GM18907 (cell line): ENCODE results near the gene TBX10.
"Not testable (repeated sequence)": the region's sequence is repeated elsewhere in the genome, so short reads cannot be mapped to it uniquely, and the experiment has no call there.

Experiments used
- ATAC-seq: cut with Tn5 transposase; IDR thresholded peaks from one replicate; pipeline ENCODE4 v1.9.1; 2021; ENCODE audit warnings: mild to moderate bottlenecking, moderate library complexity; ENCODE audit not compliant: unreplicated experiment

Gene TBX10

DNA sequence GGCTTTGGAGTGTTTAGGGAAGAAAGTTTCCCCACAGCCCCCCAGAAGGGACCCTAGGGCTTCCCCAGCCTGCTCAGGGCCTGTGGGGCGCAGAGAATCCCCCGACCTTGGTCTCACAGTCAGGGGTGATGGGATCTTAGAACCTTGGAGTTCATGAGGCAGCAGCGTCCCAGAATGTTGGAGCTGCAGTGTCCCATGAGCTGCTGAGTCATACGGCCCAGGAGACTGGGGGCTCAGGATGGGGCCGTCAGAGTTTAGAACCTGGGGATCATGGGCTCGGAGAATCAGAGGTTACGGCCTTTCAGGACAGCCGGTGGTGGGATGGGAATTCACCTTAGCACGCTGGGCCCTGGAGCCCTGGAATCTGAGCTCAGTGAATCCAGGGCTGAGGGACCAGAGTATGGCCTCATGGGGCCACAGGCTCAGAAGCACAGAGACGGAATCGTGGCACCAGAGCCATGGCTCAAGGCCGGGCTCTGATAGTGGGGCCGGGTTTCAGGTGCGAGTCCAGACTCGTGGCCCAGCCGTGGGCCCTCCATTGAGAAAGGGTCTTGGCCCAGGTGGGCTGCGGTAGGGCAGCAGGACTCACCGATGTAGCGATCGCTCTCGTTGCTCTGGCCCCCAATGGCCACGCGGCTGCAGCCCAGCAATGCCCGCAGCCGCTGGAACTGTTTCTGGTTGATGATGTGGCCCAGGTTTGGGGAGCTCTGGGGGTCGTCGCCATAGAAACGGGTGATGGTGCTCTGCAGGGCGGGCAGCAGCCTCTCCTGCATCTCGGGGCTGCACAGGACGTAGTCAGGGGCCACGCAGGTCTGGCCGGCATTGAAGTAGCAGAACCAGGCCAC, 25.4 kb upstream of the TBX10 start:
- no peak for ATAC-seq

DNA sequence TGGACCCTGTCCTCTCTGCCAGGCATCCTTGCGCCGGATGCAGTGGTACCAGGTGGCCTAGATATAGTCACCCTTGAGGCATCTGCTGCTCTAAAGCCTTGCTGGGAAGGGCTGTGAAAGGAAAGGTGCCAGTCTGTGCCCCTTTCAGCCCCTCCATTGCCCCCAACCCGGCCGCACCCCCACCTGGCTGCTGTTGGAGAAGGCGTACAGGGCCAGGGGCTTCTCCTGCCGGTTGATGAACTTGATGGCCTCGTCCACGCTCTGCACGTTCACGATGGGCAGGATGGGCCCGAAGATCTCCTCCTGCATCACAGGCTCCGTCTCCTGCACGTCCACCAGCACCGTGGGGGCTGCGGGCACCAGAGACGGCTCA, 24.6 kb upstream of the TBX10 start:
- ATAC-seq: no peak

DNA sequence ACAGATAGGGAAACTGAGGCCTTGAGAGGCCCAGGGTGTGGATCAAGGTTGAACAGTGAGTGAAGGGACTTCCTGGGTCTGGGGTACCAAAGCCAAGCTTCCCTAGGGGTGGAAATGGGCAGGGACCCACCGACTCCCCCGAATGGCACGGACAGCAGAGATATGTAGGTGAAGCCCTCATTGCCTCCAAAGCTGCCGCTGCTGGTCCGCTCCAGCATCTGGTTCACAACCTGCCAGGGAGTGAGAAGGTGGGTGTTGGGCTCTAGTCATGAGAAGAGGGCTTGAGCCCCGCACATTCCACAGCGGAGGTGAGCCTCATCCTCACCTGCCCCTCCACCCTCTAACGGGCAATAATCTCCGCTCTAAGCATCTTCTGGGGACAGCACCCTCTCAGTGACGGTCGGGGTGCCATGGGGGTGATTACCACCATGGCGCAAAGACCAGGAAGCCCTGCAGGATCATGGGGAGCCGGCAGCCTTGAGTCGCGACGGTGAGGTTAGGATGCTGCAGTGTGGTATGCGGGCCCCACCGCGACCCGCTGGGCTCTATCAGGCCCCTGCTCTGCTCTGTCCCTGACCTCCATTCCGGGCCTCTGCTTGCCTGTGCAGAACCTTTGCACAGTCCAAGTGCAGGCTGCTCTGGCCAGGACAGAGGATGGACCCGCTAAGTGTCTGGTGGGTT, 24.1 kb upstream of the TBX10 start:
- no peak for ATAC-seq

DNA sequence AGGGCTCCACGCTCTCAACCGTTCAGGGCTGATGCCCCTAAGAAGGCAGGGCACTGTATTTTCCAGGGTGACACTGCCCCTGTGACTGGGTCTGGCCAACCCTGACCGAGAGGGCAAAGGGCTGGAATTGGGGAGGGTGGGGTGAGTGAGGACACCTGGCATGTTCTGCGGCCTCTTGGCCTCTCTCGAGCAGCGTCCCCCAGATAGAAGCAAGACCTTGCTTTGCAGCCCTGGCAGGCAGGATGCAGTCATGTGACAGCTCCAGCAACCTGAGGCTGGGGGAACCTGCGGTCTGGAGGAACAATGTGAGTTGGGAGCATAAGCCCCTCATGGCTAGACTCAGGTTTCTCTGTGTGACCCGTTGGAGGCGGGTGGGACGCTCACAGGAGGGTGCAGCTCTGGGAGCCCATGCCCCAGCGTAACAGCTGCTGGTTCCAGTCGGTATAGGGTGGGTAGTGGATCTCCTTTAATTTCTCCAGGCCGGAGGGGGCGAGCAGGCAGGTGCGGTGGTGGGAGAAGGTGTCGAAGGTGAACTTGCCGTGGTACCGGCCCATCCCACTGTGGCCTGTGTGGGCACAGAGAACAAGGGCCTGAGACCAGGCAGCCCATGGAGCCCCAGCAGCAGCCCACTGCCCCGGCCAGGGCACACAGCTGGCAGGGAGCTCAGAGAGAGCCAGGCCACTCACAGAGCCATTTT, 23.4 kb upstream of the TBX10 start:
- ATAC-seq: no peak

DNA sequence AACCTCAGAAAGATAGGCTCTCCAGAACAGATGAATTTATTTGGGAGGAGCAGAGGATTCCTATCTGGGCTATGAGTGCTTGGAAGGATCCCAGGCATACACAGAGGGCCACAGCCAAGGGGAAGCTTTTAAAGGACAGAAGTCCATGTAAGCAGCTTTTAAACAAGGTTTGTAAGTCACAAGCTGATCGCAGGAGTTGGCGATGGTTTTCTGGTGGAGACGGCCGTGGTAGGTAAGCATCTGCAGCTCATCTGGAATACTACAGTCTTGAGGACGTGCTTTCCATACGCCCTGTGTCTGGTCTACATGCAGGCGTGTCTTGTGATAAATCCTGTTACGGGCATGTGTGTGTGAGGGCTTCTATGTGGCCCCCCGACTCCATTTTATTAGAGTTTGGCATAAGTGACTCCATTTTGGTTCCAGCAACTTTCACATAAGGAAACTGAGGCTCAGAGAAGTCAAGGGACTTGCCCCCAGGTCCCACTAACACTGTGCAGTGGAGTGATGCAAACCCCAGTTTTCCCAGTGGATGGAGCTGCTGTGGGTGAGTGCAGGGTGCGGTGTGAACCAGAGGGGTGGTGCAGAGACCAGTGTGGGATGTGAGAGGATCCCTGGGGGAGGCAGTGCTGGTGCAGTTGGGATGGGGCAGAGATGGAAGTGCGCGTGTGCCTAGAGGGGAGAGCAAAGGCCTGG, 22.7 kb upstream of the TBX10 start:
- no peak for ATAC-seq

DNA sequence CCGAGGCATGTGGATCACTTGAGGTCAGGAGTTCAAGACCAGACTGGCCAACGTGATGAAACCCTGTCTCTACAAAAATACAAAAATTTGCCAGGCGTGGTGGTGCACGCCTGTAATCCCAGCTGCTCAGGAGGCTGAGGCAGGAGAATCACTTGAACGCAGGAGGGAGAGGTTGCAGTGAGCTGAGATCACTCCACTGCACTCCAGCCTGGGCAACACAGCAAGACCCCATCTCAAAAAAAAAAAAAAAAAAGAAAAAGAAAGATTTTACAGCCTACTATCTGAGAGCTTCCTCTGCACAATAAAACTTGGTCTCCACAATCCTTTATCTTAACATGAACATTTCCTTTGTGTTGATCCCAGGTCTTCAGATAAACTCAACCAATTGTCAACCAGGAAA, 21.2 kb upstream of the TBX10 start:
- ATAC-seq: not testable (repeated sequence)

DNA sequence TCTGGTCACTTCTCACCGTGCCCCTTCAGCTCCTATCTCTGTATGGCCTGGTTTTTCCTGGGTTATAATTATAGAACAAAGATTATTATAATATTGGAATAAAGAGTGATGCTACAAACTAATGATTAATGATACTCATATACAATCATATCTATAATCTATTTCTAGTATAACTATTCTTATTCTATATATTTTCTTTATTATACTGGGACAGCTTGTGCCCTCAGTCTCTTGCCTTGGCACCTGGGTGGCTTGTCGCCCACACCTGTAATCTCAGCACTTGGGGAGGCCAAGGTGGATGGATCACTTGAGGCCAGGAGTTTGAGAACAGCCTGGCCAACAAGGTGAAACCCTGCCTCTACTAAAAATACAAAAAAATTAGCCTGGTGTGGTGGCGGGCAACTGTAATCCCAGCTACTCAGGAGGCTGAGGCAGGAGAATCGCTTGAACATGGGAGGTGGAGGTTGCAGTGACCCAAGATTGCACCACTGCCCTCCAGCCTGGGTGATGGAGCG, 20.1 kb upstream of the TBX10 start:
- ATAC-seq: not testable (repeated sequence)

DNA sequence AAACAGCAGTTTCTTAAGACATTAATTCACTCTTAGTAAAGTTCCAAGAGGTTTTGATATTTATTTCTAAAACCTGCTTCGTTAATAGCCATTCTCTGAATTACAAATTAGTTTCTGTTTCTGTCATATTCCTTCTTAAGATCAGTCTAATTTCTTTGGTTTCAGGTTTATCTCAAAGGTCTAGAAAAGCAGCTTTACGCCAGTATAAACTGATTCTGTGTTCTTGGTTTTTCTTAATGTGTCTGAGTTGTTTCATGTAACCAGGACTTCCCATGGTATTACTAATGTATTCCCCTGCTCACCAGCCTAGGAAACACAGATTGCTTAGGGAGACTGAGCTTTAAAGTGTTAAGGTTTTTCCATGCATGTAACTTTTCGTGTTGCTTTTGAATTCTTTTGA, 17.7 kb upstream of the TBX10 start:
- no peak for ATAC-seq

DNA sequence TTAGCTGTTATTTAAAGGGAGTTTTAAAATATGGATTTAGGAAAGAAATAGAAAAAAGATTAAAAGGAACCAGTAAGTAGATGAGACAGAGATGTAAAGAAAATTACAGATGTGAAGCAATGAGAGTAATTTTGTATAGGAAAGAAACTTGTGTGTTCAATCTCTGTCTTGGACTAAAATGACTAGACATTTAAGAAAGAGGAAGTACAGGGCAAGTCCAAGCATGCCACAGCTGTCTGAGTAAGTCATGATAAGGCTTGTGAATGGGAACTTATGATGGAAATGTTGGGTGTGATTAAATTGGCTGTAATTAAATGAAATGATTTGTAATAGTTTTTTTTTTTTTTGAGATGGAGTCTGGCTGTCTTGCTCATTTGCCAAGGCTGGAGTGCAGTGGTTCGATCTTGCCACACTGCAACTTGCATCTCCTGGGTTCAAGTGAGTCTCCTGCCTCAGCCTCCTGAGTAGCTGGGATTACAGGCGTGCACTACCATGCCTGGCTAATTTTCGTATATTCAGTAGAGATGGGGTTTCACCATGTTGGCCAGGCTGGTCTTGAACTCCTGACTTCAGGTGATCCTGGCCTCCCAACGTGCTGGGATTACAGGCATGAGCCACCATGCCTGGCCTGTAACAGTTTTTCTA, 16.8 kb upstream of the TBX10 start:
- ATAC-seq: no peak

DNA sequence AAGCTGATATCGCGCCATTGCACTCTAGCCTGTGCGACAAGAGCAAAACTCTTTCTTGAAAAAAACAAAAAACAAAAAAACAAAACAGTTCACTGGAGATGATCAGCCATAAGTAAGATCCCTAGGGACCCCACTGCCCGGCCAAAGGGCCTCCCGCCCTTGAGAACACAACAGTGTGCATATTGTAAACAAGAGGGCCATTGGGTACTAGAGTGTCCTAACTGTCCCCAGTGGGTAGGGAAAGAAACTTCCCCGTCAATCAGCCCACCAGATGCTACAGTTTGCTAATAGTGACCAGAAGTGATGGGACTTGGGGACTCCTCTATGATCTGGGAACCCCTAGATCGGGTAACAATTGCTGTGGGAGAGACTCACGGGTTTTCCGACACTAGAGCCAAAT, 14.7 kb upstream of the TBX10 start:
- no peak for ATAC-seq

DNA sequence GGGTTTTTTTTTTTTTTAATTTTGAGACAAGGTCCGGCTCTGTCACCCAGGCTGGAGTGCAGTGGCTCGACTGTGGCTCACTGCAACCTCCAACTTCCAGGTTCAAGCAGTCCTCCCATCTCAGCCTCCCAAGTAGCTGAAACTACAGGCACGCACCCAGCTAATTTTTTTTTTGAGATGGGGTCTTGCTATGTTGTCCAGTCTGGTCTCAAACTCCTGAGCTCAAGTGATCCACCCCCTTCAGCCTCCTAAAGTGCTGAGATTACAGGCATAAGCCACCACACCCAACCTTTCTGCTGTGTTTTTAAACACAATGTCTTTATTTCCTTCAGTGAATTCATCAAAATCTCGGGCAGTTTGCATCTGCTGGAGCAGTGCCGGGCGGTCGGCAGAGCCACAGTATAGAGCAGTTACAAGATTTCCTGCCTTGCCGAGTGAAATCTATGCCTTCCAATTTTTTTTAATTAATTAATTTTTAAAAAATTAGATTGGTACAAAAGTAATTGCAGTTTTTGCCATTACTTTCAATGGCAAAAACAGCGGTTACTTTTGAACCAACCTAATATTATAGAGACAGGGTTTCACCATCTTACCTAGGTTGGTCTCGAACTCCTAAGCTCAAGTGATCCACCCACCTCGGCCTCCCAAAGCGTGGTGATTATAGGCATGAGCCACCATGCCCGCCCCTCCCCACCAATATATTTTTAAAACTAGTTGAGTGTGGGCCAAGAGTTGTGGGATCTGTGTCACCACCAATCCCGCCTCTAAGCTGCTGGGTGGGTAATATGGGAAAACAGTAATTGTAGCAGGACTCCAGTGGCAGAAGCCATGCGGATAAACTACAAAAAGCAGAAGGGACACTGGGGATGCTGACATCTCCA, 13.6 kb upstream of the TBX10 start:
- ATAC-seq: no peak

DNA sequence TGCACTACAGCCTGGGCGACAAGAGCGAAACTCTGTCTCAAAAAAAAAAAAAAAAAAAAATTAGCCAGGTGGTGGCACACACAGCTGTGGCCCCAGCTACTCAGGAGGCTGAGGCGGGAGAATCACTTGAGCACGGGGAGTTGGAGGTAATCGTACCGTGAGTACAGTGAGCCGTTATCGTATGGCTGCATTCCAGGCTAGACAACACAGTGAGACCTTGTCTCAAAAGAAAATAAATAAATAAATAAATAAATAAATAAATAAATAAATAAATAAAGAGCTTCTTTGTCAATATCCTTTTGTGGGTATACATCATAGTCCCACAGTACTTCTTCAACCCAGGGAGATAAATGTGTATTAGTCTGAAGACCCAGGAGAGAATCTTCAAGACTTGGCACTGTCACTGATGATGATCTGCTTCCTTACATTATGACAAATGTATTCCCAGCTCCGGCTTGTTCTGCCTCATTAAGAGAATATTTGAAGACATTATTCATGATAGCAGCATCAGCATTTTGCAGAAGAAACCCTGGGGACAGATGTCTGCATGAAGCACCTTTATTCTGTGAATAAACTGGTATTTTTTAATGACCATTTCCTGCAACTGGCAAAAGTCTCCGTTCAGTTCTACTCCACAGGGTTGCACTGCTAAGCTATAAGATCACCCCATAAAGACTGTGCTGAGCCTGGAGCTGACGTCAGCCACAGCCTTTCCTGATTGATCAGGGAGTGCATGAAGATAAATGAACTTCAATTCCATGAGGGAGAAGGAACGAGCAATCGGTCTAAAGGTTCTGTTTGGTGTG, 12.6 kb upstream of the TBX10 start:
- ATAC-seq: no peak

DNA sequence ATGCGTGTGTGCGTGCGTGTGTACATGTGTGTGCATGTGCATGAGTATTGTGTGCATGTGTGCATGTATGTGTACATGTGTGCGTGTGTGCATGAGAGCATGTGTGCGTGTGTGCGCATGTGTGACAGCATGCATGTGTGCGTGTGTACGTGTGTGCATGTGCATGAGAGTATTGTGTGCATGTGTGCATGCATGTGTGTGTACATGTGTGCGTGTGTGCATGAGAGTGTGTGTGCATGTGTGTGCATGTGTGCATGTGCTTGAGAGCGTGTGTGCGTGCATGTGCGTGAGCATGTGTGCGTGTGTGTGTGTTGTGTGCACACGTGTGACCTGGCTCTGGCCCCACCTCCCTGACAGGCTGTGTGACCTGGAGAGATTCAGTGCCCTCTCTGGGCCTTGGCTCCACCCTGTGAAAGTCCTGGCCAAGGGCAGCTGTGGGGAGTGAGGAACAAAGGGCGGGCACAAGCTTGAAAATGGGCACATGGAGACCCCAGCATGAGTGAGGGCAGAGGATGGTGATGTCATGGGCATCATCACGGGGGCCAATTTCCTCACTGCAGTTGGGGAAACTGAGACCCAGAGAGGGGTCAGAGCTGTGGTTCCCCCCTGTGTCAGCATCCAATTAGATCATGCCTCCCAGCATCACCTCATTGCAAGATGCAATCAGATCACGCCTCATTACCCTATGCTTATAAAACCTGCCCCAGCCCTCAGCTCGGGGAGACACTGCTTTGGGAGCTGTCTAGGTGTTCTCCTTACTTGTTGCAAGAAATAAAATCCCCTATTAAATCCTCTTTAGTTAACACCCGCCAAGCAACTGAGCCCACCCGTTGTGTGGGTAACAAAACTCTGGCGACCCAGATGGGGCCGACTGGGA, 10.3 kb upstream of the TBX10 start:
- no peak for ATAC-seq

DNA sequence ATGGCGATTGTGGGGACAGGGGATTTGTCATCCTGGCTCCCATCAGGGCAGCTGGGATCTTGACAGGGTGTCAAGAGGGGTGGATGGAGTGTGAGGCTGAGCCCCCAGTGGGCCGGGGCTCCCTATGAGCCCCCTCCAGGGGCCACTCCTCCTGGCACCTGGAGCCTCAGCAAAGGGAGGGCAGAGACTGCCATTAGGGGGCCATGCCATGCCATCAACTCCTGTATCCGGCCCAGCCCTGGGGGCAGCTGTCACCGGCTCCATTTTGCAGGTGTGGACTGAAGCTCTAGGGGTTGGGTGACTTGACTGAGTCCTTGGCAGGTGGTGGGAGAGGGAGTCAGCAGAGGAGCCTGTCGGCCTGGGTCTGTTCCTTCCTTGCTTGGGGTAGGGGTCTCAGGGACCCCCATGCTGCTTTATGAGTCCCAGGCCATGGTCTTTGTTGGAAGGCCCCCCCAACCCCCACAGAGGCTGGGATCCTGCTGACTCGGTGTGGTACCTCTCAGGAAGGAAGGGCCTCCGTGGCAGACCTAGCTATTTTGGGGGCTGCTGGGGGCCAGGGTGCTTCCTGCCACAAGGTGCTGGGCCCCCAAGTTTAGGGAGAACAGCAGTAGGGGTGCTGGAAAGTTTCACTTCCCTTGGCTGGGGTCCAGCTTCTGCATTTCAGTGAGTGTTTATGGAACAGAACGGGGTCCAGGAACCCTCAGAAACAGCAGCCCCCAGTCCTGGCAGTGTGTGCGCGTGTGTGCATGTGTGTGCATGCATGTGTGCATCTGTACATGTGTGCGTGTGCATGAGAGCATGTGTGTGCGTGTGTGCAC, 9.4 kb upstream of the TBX10 start:
- ATAC-seq: peak; percentile 14

DNA sequence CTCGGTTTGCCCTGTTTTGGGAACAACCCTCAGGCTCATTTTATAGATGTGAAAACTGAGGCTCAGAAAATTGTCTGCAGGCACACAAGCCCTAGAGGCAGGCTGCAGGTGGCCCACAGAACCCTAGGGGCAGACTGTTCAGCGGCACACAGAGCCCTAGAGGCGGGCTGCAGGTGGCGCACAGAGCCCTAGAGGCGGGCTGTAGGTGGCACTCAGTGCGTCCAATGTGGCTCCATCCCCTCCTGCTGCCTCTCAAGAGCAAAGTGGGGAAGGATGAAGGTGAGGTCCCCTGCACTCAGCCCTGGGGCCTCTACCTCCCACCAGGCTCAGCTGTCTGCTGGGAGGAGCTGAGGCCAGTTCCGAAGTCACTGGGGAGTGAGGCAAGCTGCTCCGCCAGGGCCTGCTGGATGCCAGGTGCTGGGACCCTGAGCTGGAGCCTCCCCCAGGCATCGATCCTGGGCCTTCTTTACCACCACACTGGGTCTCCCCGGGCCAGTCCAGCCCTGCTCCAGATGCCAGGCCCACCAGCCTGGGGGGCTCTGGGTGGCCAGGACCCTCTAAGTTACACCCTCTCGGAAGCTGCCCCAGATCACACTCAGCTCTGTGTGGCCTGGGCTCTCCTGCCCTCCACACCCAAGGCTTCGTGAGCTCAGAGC, 8.7 kb upstream of the TBX10 start:
- ATAC-seq: peak; percentile 62

DNA sequence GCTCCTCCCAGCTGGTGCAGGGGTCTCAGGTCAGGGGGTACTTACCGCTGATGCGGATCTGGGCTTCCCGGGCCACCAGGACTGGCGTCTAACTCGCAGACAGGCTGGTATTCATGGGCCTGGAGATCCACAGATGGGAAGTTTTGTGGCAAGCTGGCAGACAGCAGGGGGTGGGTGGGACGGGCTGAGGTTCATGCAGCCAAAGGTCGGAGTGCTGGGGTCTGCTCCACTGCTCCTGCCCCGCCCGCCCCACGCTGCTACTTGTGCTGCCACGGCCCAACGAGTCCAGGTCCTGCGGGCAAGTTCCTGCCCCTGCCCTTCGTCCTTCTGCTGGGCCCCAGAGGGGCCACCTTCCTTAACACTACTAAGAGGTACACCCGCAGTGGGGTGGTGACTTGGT, 7.9 kb upstream of the TBX10 start:
- no peak for ATAC-seq
